Coronary artery (tissue), 2 donors: ENCODE results near the gene ASMTL.

ENCODE experiments used
- DNase-seq: peaks from one replicate; pipeline ENCODE4 v3.0.0-alpha.2; 2017; ENCODE audit warnings: low spot score
- H3K27ac ChIP-seq, 2 donors: fragments of 200-600 bp; sonication (generic); one replicate each; pipeline ENCODE4 v1.5.1; 2016 to 2019
- H3K4me3 ChIP-seq: fragments of 200-600 bp; sonication (generic); 2 replicates; pipeline ENCODE4 v1.5.1; 2016; ENCODE audit warnings: mild to moderate bottlenecking, moderate library complexity
- CTCF ChIP-seq: fragments of 200-600 bp; sonication (generic); IDR thresholded peaks from one replicate; pipeline ENCODE4 v1.5.1; 2019; ENCODE audit warnings: antibody characterized with exemption

The ASMTL gene

GRCh38 chrX:1387141-1387776, 65.5 kb downstream of the ASMTL start:
- TF ChIP-seq CTCF = no peak
- Histone ChIP-seq H3K4me3 (no peak overlapping the region), H3K27ac (no peak overlapping the region)
- DNase-seq = no peak

GRCh38 chrX:1386338-1387127, 66.2 kb downstream of the ASMTL start:
- H3K4me3 ChIP-seq = no peak overlapping the region
- DNase-seq = no peak
- no peak for TF ChIP-seq CTCF
- no peak overlapping the region for H3K27ac ChIP-seq

GRCh38 chrX:1385253-1386223, 67.2 kb downstream of the ASMTL start:
- no peak for DNase-seq
- Histone ChIP-seq H3K27ac (no peak overlapping the region), H3K4me3 (no peak overlapping the region)
- no peak for TF ChIP-seq CTCF

GRCh38 chrX:1384658-1385252, 68.0 kb downstream of the ASMTL start:
- no peak overlapping the region for H3K4me3 ChIP-seq
- no peak for DNase-seq
- TF ChIP-seq CTCF = no peak
- no peak overlapping the region for H3K27ac ChIP-seq

- DNase-seq = no peak
- Histone ChIP-seq H3K4me3 (no peak overlapping the region), H3K27ac (no peak overlapping the region)
- TF ChIP-seq CTCF = no peak
Observed at GRCh38 chrX:1380672-1381233, 72.0 kb downstream of the ASMTL start.

GRCh38 chrX:1378306-1378759, 74.4 kb downstream of the ASMTL start:
- no peak overlapping the region for H3K4me3 ChIP-seq
- TF ChIP-seq CTCF = no peak
- H3K27ac ChIP-seq = no peak overlapping the region
- no peak for DNase-seq
